Panc1 (cell line): Measurements from ENCODE around the gene RAB10. TPM values are rescaled to one million over a fixed set of nuclear protein-coding genes. Genes with fewer than 3 reads are reported as not detected.
A peak's percentile ranks its signal among the peaks of the same experiment; 100 is the strongest.

Source experiments
- ATAC-seq: fragments of 200-7000 bp; cut with Tn5 transposase; 2 replicates; pipeline ENCODE4 v1.9.1; 2020; ENCODE audit warnings: mild to moderate bottlenecking, moderate library complexity
- BruUV-seq: library from RNA; stranded (reverse); fragments of 400-500 nt; replicated peaks from 2 replicates; lab custom pipeline; 2021; lab: Mats Ljungman, UMichigan
- CTCF ChIA-PET: fragments of 300-600 bp; sonication (Branson Sonifier 250); formaldehyde crosslinking; loops from one replicate; lab custom pipeline; 2022; ENCODE audit warnings: antibody characterized with exemption; lab: Charles Lee
- POLR2A ChIA-PET: fragments of 300-600 bp; sonication (Branson Sonifier 250); formaldehyde crosslinking; loops from one replicate; lab custom pipeline; 2022; ENCODE audit warnings: antibody characterized with exemption; lab: Charles Lee
- DNase-seq: peaks from one replicate; pipeline ENCODE4 v3.0.0-alpha.2; 2010; ENCODE audit warnings: low read depth, low spot score
- H3K27ac ChIP-seq: 2 replicates; pipeline ENCODE4 v1.5.1; 2011; ENCODE audit warnings: mild to moderate bottlenecking, low read length, inconsistent platforms
- H3K27me3 ChIP-seq: fragments of 200-500 bp; sonication (Bioruptor generic); 2 replicates; pipeline ENCODE4 v1.6.0; 2014; ENCODE audit warnings: low read length, inconsistent platforms; ENCODE audit not compliant: control insufficient read depth, insufficient read depth
- H3K36me3 ChIP-seq: fragments of 200-500 bp; sonication (Bioruptor generic); 2 replicates; pipeline ENCODE4 v1.5.1; 2014; ENCODE audit warnings: inconsistent platforms, mild to moderate bottlenecking, low read length, moderate library complexity; ENCODE audit not compliant: control insufficient read depth, insufficient read depth
- H3K4me1 ChIP-seq: 2 replicates; pipeline ENCODE4 v1.5.1; 2011; ENCODE audit warnings: inconsistent platforms, mild to moderate bottlenecking, low read length, moderate library complexity; ENCODE audit not compliant: control insufficient read depth, insufficient read depth
- H3K4me3 ChIP-seq, 2 experiments: 2 replicates each; pipeline ENCODE4 v1.5.1; 2011 to 2012; ENCODE audit warnings: low read depth in 2 of 2, low read length in 2 of 2, mild to moderate bottlenecking in 2 of 2, inconsistent platforms in 1 of 2, moderate library complexity in 1 of 2
- H3K9me3 ChIP-seq: fragments of 200-500 bp; sonication (Bioruptor generic); 2 replicates; pipeline ENCODE4 v1.5.1; 2014; ENCODE audit warnings: low read depth, mild to moderate bottlenecking, inconsistent platforms, low read length, moderate library complexity; ENCODE audit not compliant: control insufficient read depth, insufficient read depth
- CTCF ChIP-seq: fragments of 450-650 bp; IDR thresholded peaks from 2 replicates; pipeline ENCODE4 v1.5.1; 2017; ENCODE audit warnings: mild to moderate bottlenecking
- POLR2AphosphoS5 ChIP-seq: IDR thresholded peaks from 2 replicates; pipeline ENCODE4 v1.6.1; 2012; ENCODE audit warnings: mild to moderate bottlenecking, low read depth, low read length, moderate library complexity
- SIN3A ChIP-seq: IDR thresholded peaks from 2 replicates; pipeline ENCODE4 v1.6.1; 2012; ENCODE audit warnings: low read depth, mild to moderate bottlenecking, low read length, moderate library complexity, borderline replicate concordance; ENCODE audit not compliant: insufficient read depth
- TCF7L2 ChIP-seq: IDR thresholded peaks from 2 replicates; pipeline ENCODE4 v1.6.1; 2011; ENCODE audit warnings: mild to moderate bottlenecking, low read depth, low read length, inconsistent platforms
- in situ Hi-C: cut with HindIII; loops from 2 replicates; pipeline ENCODE4 v1.10.0; 2016; ENCODE audit warnings: low sequenced_read_pairs, low pct_unique_long_range_greater_than_20kb
- intact Hi-C: fragments of 100-400 bp; cut with micrococcal nuclease; formaldehyde crosslinking; loops from one replicate; pipeline ENCODE4 v1.10.0; 2022; ENCODE audit not compliant: unreplicated experiment
- total RNA-seq: library from RNA; stranded (reverse); gene quantifications from one replicate; pipeline ENCODE4 v1.2.1, GENCODE V29; 2021; ENCODE audit not compliant: unreplicated experiment
- TF ChIP-seq, protein P1 (sequence below), 2 experiments: IDR thresholded peaks; 2 replicates each; pipeline ENCODE4 v1.6.1; 2011 to 2012; ENCODE audit warnings: low read depth in 2 of 2, control low read depth in 1 of 2, low read length in 1 of 2, mild to moderate bottlenecking in 1 of 2, moderate library complexity in 1 of 2; ENCODE audit not compliant: insufficient read depth in 1 of 2

The RAB10 gene
- total RNA-seq, 1 experiment from 2014 or later = 208 TPM

- no TSS peak for BruUV-seq
- Histone ChIP-seq H3K4me3 (no peak overlapping the region), H3K9me3 (no peaks in the 10 kb centered on the region), H3K27ac (no peak overlapping the region), H3K4me1 (peaks cover 27% of the 10 kb centered on the region), H3K36me3 (no peaks in the 10 kb centered on the region), H3K27me3 (no peaks in the 10 kb centered on the region)
- intact Hi-C loops (no loop called here), in situ Hi-C loops (no loop called here)
- POLR2A ChIA-PET = no interaction called here
- CTCF ChIA-PET = no interaction called here
- DNase-seq (no peak), ATAC-seq (peak; percentile 44; the same call in 1 of the 2 replicates)
- TF ChIP-seq POLR2AphosphoS5 = no peak
- TF ChIP-seq, protein P1, sequence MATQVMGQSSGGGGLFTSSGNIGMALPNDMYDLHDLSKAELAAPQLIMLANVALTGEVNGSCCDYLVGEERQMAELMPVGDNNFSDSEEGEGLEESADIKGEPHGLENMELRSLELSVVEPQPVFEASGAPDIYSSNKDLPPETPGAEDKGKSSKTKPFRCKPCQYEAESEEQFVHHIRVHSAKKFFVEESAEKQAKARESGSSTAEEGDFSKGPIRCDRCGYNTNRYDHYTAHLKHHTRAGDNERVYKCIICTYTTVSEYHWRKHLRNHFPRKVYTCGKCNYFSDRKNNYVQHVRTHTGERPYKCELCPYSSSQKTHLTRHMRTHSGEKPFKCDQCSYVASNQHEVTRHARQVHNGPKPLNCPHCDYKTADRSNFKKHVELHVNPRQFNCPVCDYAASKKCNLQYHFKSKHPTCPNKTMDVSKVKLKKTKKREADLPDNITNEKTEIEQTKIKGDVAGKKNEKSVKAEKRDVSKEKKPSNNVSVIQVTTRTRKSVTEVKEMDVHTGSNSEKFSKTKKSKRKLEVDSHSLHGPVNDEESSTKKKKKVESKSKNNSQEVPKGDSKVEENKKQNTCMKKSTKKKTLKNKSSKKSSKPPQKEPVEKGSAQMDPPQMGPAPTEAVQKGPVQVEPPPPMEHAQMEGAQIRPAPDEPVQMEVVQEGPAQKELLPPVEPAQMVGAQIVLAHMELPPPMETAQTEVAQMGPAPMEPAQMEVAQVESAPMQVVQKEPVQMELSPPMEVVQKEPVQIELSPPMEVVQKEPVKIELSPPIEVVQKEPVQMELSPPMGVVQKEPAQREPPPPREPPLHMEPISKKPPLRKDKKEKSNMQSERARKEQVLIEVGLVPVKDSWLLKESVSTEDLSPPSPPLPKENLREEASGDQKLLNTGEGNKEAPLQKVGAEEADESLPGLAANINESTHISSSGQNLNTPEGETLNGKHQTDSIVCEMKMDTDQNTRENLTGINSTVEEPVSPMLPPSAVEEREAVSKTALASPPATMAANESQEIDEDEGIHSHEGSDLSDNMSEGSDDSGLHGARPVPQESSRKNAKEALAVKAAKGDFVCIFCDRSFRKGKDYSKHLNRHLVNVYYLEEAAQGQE (IDR thresholded peaks at IDR 0.05; ENCODE audit: insufficient read depth in 1 of 2, low read depth in 2 of 2, low read length in 1 of 2) = no peak
- no peak for TF ChIP-seq TCF7L2
- TF ChIP-seq CTCF = no peak
- TF ChIP-seq SIN3A = no peak
Measured at GRCh38 chr2:26072925-26073768, 39.3 kb downstream of the RAB10 start.

GRCh38 chr2:26073830-26074229, 39.9 kb downstream of the RAB10 start:
- ChIA-PET POLR2A (no interaction called here), CTCF (interaction anchor here (0.6 kb wide), 1 partner anchor 25 kb away, joined by 14 read pairs; no protein-coding TSS in a partner anchor)
- Histone ChIP-seq H3K27ac (no peak overlapping the region), H3K9me3 (no peaks in the 10 kb centered on the region), H3K36me3 (no peaks in the 10 kb centered on the region), H3K4me1 (peaks cover 20% of the 10 kb centered on the region), H3K27me3 (no peaks in the 10 kb centered on the region), H3K4me3 (no peak overlapping the region)
- no peak for TF ChIP-seq CTCF
- no peak for TF ChIP-seq SIN3A
- in situ Hi-C loops (no loop called here), intact Hi-C loops (no loop called here)
- DNase-seq = no peak
- BruUV-seq = no TSS peak
- no peak for ATAC-seq
